GM19455 (cell line): Measurements from ENCODE around the gene DGKD.

Source experiments
- ATAC-seq: cut with Tn5 transposase; IDR thresholded peaks from one replicate; pipeline ENCODE4 v1.9.1; 2021; ENCODE audit not compliant: unreplicated experiment

Gene DGKD

DNA sequence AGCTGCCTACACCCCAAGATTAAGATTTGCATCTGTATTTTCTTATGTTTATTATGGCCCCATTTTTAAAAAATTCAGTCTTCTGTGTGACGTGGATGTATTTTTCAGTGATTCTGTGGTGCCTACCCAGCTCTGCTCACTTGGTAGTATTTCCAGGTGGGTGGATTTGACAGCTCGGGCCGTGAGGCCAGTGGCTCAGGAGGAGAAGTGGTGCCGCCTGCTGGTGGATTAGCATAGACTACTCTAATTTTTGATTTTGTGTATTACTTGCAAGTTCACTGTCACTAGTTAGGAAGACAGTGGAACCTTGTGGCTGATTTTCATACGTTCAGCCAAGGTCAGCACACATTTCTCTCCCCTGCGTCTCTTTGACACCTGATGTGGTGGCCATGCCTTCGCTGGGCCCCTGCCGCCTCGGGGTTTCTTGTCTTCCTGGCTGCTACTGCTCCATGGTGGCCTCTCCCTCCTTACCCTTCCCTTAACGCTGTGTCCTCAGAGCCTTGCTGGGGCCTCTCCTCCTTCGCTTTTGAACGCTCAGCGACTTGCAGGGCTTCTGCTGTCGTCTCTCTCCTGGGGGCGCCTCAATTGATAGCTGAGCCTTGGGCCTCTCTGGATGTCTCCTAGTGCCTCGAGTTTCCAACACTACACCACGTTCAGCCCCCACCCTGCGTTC, 89.4 kb downstream of the DGKD start:
- ATAC-seq: no peak

DNA sequence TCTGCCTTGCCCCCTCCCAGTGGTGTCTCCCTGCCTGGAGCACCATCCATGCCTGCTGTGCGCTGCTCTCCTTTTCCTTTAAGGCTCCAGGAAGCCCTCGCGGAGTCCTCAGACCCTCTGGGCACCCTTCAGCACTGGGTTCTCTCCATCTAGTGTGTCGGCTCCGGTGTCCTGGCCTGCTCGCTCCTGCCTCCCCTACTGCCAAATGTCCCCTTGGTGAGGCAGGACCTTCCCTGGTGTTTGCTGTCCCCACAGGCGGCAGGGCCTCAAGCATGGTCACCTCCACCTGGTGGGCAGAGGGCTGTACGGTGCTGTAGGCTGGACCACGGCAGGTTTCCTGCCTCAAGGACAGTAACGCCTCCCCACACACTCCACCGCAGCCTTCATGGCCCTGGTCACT, 90.2 kb downstream of the DGKD start:
- no peak for ATAC-seq

DNA sequence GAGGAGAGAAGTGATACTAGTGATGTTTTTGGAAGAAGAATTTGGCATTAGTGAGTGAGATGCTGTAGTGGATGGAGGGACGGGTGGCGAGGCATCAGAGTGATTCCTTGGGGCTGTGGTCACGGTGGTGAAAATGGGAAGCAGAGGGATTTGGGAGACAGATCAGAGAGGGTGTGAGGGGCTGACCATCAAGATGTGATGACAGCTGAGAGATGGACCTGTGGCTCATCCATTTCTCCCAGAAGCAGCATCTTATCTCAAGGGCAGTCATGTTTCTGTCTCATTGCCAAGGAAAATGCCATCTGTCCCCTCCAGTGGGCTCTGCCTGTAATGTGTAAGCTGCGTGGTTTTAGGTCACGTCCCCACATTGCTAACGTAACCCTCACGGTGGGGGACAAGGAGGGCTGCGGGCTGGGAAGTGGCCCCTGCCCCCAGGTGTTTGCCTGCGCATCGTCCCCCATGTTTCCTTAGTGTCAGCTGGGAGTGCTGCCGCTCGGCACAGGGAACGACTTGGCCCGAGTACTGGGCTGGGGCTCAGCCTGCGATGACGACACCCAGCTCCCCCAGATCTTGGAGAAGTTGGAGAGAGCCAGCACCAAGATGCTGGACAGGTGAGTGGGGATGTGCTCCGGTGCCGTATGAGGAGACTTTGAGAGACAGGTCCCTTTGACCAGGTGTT, 91.0 kb downstream of the DGKD start:
- no peak for ATAC-seq

DNA sequence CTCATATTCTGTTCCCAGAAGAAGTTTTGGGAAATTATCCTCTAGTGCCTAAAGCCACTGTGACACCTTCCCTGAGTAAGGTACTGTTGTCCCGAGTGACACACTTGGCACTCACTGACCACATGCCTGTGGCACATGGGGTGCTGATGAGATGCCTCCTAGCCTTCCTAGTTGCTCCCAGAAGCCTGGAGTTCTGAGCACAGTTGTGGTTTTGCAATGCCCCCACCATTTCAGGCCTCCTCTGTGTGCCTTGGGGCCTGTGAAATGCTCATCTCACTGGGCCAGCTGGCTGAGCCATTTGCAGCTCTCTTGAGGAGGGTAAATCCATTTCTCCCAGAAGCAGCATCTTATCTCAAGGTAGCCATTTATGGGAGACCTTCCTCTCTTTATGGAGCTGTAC, 91.8 kb downstream of the DGKD start:
- ATAC-seq: no peak

DNA sequence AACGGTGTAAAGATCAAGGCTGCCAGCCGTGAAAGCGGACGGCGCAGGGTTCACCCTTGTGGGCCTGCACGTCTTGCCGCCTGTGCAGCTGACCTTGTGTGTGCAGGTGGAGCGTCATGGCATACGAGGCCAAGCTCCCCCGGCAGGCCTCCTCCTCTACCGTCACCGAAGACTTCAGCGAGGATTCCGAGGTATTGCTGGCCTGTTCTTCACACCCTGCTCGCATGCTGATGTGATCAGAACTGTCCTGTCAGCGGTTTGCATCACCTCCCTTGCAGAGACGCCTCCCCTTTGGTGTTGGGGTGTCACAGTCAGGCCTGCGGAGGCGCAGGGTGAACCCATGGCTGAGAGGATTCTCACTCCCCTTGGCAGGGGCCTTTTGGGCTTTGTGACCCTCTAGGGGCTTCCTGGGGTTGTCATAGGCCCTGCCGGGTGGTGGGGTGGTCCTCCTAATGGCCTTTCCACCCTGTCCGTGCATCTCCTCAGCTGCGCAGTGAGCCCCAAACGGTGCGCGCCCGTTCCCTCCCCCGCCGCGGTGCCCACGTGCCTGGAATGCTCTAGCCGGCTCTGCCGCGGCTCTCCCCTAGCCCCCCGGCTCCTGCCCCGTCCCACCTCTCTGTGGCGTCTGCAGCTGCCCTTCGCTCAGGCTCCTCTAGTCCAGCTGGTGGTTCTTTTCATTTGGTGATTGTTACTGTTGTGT, 92.5 kb downstream of the DGKD start:
- no peak for ATAC-seq

DNA sequence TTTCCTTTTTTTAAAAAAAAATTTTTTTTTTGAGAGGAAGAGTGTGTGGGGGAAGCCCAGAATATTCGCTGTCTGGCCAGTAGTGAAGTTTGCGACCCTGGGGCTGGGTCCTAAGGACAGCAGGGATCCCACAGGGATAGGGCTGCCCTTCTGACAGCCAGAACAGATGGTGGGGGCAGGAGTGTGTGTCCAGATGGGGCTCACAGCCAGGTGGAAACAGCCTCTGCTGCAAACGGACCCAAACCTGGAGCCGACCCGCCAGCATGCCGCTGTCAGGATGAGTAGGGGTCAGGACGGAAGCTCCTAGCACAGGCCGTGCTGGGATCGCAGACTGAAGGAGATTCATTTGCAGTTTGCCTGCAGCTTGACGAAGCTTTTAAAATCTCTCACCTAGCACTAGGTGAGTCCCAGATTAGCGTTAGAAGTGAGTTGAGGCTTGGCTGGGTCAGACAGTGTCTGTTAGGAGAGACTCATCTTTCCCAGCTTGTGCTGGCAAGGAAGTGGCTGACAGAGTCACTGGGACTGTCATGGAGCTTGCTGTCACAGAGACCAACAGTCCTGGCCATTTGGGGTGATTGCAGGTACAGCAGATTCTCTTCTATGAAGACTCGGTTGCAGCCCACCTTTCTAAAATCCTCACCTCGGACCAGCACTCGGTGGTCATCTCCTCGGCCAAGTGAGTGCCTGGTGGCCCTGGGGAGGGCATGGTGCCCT, 93.4 kb downstream of the DGKD start:
- no peak for ATAC-seq

DNA sequence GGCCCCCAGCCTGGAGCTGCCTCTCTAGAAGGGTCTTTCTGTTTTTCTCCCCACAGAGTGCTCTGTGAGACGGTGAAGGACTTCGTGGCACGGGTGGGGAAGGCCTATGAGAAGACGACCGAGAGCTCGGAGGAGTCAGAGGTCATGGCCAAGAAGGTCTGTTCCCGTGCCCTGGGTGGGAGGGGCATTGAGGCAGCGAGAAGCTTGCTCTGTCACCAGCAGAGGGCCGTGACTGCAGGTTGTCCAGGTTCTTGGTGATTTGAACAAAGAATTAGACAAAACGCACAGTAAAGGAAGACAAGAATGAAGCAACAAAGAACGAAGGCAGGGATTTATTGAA, 93.9 kb downstream of the DGKD start:
- ATAC-seq: no peak

DNA sequence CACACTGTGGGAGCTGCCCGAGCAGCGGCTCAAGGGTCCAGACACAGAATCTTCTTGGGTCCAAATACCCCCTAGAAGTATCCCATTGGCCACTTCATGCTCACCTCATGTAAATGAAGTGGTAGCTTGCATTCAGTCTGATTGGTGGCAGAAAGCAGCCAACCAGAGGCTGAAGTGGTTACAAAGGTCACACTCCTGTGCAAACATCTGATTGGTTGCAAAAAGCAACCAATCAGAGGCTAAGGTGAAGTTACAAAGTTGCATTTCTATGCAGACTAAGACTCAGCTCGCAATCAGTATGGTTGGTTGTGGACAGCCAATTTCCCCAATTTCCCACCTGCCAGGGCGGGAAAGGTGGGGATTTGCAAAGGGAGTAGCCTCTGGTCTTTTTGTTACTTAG, 94.3 kb downstream of the DGKD start:
- no peak for ATAC-seq

DNA sequence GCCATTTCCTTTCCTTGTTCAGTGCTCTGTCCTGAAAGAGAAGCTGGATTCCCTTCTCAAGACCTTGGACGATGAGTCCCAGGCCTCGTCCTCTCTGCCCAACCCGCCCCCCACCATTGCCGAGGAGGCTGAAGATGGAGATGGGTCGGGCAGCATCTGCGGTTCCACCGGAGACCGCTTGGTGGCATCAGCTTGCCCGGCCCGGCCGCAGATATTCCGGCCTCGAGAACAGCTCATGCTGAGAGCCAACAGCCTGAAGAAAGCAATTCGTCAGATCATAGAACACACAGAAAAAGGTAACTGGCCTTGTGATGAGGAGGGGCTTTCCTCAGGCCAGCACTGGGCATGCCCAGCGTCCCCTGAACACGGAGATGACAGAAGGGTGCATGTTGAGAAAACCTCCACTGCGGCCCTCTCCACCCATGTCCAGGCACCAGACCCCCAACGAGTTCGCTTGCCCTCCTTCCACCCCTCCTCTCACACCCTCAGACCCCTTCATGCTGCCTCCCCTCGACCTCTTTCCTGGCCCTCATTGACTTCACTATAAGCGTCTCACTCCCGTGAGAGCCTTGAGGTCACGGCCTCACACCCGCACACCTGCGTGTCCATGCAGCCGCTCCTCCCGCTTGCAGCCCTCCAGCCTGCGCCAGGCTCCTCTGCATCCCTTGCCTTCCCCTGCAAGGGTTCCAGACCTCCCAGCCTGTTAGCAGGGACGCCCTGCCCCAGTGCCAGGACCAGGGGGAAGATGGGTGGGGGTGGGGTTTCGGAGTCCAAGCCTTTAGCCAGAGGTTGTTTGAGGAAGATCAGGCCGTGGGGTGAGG, 95.0 kb downstream of the DGKD start:
- ATAC-seq: no peak

DNA sequence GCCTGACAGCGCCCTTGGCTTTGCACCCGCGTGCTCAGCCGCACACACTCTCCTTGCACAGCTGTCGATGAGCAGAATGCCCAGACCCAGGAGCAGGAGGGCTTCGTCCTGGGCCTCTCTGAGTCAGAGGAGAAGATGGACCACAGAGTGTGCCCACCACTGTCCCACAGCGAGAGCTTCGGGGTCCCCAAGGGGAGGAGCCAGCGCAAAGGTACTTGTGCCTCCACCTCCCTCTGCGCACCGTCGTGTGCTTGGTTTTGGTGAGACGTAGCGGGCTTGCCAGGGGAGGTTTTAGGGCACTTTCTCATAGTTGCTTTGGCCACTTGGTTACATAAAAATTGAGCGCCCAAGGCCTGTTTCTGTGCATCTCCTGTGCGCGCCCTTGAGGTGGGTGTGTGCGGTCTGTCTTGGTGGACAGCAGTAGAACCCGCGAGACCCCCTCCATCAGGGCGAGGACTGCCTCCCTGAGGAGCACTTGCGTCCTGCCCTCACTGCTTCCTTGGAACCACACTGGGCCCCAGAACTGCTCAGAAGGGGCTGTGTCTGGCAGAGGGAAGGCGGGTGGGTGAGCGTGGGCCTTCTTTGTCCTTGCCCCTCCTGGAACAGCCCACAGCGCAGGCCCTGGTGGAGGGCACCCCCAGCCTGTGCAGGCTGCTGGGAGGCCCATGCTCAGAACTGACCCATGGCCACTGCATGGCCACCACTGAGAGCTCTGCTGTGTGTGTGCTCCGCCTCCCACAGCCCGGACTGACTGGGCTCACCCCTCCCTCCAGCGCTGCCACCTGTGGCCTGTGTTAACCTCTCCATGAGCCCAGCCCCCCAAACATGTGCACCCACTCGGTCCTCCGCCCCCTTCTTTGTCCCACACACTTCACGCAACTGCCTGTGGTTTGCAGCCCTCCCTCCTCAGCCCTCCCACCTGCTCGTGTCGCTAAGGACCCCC, 95.9 kb downstream of the DGKD start:
- no peak for ATAC-seq

DNA sequence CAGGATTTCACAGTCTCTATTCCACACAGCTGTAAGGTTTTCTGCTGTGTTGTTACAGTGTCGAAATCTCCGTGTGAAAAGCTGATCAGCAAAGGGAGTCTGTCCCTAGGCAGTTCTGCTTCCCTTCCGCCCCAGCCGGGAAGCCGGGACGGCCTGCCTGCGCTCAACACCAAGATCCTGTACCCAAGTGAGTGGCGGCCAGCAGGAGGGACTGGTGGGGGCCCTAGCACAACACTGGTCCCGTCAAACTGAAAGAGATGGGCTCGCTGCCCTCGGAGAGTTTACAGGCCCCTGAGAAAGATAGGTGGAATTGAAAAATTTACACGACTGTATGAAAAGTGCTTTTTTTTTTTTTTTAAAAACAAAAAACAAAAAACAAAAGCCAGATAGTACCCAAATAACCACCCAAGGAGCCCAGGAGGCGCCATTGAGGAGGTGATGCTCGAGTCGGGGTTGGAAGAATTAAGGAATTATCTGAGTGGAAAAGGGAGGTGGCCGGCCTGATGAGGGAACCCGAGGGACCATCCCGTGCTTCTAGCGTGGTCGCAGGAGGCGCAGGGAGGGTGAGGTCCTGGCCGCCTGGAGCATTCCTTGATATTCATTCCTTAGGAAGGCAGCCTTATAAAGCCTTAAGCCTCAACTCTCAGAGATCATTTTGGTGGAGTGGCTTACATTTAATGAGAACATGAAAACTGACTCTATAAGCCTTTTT, 96.7 kb downstream of the DGKD start:
- ATAC-seq: no peak

DNA sequence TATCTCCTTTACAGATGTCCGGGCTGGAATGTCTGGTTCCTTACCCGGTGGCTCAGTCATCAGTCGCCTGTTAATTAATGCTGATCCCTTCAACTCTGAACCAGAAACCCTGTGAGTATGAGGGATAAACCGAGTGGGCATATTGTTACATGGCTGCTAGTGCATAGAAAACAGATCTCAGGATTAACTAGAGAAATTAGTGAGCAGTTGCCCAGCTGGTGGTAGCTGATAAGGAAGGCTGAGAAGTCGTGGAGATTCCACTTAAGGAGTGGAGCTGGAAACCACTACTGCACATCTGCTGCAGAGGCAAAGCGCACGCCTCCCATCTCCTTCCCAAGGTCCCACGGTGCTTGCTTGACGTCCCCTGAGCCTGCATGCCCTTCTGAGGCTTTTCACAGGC, 97.7 kb downstream of the DGKD start:
- no peak for ATAC-seq

DNA sequence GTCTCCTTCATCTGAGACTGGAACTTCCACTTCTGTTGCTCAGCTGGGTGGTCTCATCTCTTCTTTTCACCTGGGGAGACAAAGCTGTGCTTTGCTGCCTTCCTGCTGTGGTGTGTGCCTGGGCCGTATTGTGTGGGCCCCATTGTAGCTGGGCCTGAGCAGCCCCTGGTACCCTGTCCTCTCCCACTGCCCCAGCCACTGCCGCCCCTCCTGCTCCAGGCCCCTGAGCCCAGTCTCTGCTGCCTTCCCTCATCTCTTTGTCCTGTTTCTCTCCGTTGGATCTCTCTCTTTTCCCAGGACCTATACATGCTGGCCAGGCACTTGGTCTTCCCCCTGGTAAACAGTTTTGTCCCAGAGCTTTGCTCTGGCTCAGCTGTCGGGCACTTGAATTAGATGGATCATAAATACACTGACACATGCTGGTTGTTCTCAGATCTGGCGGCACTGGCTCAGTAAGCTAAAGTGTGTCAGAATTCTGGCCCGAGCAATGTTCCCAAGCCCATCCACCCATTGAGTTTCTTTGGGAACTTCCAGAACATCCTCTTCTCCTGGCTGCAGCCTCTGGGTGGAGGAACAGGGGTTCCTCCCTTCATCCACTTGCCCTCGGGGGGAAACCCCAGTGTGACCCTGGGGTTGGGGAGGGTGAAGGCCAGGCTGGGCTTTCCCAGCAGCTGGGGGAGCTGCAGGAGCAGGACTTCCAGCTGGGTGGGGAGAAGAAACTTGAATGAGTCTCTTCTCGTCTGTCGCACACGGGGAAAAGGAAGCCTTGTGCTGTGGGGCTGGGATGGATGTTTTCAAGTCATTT, 99.0 kb downstream of the DGKD start:
- no peak for ATAC-seq

DNA sequence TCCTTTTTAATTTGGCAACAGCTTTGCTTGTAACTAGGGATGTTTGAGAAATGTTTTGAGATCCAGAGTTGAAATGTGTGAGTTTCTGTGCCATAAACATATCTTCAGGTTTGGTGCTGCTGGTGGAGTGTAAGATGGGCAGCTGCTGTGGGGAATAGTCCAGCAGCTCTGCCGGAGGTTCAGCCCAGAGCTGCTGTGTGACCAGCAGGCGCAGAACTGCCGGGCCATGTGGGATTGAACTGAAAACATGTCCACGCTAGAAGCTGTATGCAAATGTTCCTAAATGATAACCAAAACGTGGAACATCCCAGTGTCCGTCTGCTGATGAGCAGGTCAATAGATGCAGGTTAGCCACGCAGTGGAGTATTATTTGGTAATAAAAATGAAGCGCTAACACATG, 99.6 kb downstream of the DGKD start:
- no peak for ATAC-seq

DNA sequence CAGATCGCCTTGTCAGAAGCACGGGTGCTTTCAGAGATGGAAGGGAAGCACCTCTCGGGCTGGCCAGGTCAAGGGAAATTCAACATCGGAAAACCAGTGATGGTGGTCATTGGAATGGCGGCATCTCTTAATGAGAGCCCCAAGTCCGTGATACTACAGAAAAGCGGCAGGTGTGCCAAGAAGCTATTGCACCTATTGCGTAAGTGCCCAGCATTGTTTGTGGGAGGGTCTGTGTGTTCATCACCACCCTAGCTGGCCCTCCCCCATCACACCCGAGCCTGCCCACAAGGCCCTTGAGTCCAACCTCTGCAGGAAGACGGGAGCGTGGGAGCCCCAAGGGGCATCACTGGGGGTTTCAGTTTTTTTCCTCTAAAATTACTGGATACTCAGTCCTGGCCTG, 100.7 kb downstream of the DGKD start:
- no peak for ATAC-seq

DNA sequence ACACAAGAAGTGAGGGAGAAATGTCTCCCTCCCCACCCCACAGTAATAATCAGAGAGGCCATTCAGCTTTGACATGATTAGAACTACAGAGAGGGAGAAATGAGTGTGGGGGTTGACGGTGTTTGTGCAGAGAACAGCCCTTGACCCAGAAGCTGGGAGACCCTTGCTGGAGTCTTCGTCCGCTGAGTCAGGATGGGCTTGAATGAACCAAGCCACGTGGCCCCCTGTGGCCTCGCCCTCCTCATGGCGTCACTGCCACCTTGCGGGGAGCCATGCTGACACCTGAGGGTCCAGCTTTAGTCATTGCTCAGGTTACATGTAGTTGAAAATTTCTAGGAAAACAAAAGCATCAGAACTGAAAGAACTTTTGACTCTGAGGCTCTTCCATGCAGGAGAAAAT, 101.2 kb downstream of the DGKD start:
- ATAC-seq: no peak

DNA sequence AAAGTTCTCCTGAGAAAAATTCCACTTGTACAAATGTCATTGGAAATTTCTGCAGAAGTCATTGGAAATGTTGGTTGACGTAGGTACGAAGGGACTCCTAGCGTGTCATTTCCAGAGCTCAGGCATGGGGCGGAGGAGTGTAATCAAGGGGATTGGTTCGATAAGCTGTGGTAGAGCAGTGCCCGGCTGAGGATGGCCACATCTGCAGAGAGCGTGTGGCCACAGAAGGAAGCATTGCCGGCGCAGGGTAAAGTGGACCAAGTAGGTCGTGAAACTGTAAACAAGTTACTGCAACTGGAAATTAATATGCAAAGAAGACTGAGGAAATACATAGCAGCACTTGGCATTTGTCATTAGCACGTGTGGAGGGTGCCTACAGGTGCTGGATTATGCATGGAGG, 101.8 kb downstream of the DGKD start:
- no peak for ATAC-seq

DNA sequence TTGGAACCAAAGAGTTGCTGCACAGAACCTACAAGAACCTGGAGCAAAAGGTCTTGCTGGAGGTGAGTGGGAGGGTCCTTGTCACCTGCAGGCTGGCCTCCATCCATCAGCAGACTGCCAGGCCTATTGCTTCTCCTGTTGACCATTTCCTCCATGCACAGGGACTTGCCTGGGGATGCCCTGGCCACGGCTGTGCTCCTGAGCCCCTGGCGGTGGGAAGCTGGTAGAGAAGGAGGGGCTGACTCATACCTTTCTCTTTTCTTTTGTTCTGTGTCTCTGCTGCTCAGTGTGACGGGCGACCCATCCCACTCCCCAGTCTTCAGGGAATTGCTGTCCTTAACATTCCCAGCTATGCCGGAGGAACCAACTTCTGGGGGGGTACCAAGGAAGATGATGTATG, 102.6 kb downstream of the DGKD start:
- ATAC-seq: no peak

DNA sequence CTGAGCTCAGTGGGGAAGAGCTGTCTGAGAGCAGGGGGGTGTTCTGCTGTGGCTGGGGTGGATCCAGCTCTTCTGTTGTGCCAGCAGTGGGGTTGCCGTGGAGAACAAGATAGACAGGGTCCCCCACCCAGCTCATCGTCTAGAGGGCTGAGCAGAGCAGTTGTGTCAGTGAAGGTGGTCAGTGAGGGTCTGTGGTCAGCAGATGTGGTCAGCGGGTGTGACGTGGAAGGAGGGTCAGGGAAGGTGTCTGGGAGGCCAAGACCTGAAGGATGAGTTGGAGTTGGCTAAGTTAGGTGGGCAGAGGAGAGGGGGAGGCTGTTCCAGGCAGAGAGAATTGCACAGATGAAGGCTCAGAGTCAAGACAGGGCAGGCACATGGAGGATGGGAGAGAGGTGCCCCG, 103.1 kb downstream of the DGKD start:
- no peak for ATAC-seq
